ENCODE results near the gene GTF2F1. TPM values are rescaled to one million over a fixed set of nuclear protein-coding genes. Genes with fewer than 3 reads are reported as not detected.
A peak's percentile ranks its signal among the peaks of the same experiment; 100 is the strongest.
"Not testable (repeated sequence)": the region's sequence is repeated elsewhere in the genome, so short reads cannot be mapped to it uniquely, and the experiment has no call there.

GTF2F1 gene
- total RNA-seq, 1 experiment from 2014 or later = 59.9 TPM

GRCh38 chr19:6360857-6361216 lies 32.1 kb downstream of the GTF2F1 start:
- not testable (repeated sequence) for H3K27me3 ChIP-seq (ENCODE audit: control insufficient read depth, insufficient read depth, low read length); DNase-seq; H3K36me3 ChIP-seq (replicated peaks; ENCODE audit: control insufficient read depth, insufficient read depth, low read length)
- H3K4me3 ChIP-seq (ENCODE audit: insufficient read depth, low read depth, low read length) = peak overlapping the region; percentile 20; the same call in 1 of the 2 replicates

- not testable (repeated sequence) for DNase-seq; H3K27me3 ChIP-seq (ENCODE audit: control insufficient read depth, insufficient read depth, low read length); H3K36me3 ChIP-seq (replicated peaks; ENCODE audit: control insufficient read depth, insufficient read depth, low read length); H3K4me3 ChIP-seq (ENCODE audit: insufficient read depth, low read depth, low read length)
Observed at GRCh38 chr19:6360445-6360844, 32.5 kb downstream of the GTF2F1 start.

GRCh38 chr19:6359568-6360341 lies 33.2 kb downstream of the GTF2F1 start:
- no peak overlapping the region for H3K4me3 ChIP-seq (ENCODE audit: insufficient read depth, low read depth, low read length)
- no peak for DNase-seq

GRCh38 chr19:6358003-6358402 lies 35.0 kb downstream of the GTF2F1 start:
- Histone ChIP-seq H3K36me3 (replicated peaks; ENCODE audit: control insufficient read depth, insufficient read depth, low read length) (no peaks in the 10 kb centered on the region), H3K27me3 (ENCODE audit: control insufficient read depth, insufficient read depth, low read length) (no peaks in the 10 kb centered on the region), H3K4me3 (ENCODE audit: insufficient read depth, low read depth, low read length) (no peak overlapping the region)
- DNase-seq = peak; percentile 41

More at GRCh38 chr19:6359568-6360341, 33.2 kb downstream of the GTF2F1 start:
- Histone ChIP-seq H3K27me3 (ENCODE audit: control insufficient read depth, insufficient read depth, low read length) (no peaks in the 10 kb centered on the region), H3K36me3 (replicated peaks; ENCODE audit: control insufficient read depth, insufficient read depth, low read length) (peaks cover 2% of the 10 kb centered on the region)

GRCh38 chr19:6357174-6357573 lies 35.8 kb downstream of the GTF2F1 start:
- no peak overlapping the region for H3K4me3 ChIP-seq (ENCODE audit: insufficient read depth, low read depth, low read length)
- H3K27me3 ChIP-seq (ENCODE audit: control insufficient read depth, insufficient read depth, low read length) = no peaks in the 10 kb centered on the region
- H3K36me3 ChIP-seq (replicated peaks; ENCODE audit: control insufficient read depth, insufficient read depth, low read length) = no peaks in the 10 kb centered on the region

GRCh38 chr19:6355321-6356040 lies 37.5 kb downstream of the GTF2F1 start:
- H3K27me3 ChIP-seq (ENCODE audit: control insufficient read depth, insufficient read depth, low read length); H3K36me3 ChIP-seq (replicated peaks; ENCODE audit: control insufficient read depth, insufficient read depth, low read length); H3K4me3 ChIP-seq (ENCODE audit: insufficient read depth, low read depth, low read length); DNase-seq: not testable (repeated sequence)

More at GRCh38 chr19:6357174-6357573, 35.8 kb downstream of the GTF2F1 start:
- DNase-seq = no peak

GRCh38 chr19:6354098-6354674 lies 38.8 kb downstream of the GTF2F1 start:
- no peak overlapping the region for H3K4me3 ChIP-seq (ENCODE audit: insufficient read depth, low read depth, low read length)
- peak; percentile 57 for DNase-seq
- no peaks in the 10 kb centered on the region for H3K36me3 ChIP-seq (replicated peaks; ENCODE audit: control insufficient read depth, insufficient read depth, low read length)
- H3K27me3 ChIP-seq (ENCODE audit: control insufficient read depth, insufficient read depth, low read length) = peaks cover 2% of the 10 kb centered on the region; the same call in 1 of the 2 replicates

- no peak for DNase-seq
Observed at GRCh38 chr19:6352381-6353165, 40.4 kb downstream of the GTF2F1 start.

GRCh38 chr19:6350688-6351087 lies 42.3 kb downstream of the GTF2F1 start:
- Histone ChIP-seq H3K27me3 (ENCODE audit: control insufficient read depth, insufficient read depth, low read length) (peaks cover 2% of the 10 kb centered on the region; the same call in 1 of the 2 replicates), H3K4me3 (ENCODE audit: insufficient read depth, low read depth, low read length) (no peak overlapping the region), H3K36me3 (replicated peaks; ENCODE audit: control insufficient read depth, insufficient read depth, low read length) (no peaks in the 10 kb centered on the region)
- DNase-seq = no peak

More at GRCh38 chr19:6352381-6353165, 40.4 kb downstream of the GTF2F1 start:
- Histone ChIP-seq H3K4me3 (ENCODE audit: insufficient read depth, low read depth, low read length) (no peak overlapping the region), H3K36me3 (replicated peaks; ENCODE audit: control insufficient read depth, insufficient read depth, low read length) (no peaks in the 10 kb centered on the region), H3K27me3 (ENCODE audit: control insufficient read depth, insufficient read depth, low read length) (peaks cover 2% of the 10 kb centered on the region; the same call in 1 of the 2 replicates)

GRCh38 chr19:6349271-6349670 lies 43.7 kb downstream of the GTF2F1 start:
- DNase-seq; H3K27me3 ChIP-seq (ENCODE audit: control insufficient read depth, insufficient read depth, low read length); H3K36me3 ChIP-seq (replicated peaks; ENCODE audit: control insufficient read depth, insufficient read depth, low read length); H3K4me3 ChIP-seq (ENCODE audit: insufficient read depth, low read depth, low read length): not testable (repeated sequence)

- Histone ChIP-seq H3K4me3 (ENCODE audit: insufficient read depth, low read depth, low read length) (no peak overlapping the region), H3K27me3 (ENCODE audit: control insufficient read depth, insufficient read depth, low read length) (no peaks in the 10 kb centered on the region), H3K36me3 (replicated peaks; ENCODE audit: control insufficient read depth, insufficient read depth, low read length) (no peaks in the 10 kb centered on the region)
- DNase-seq = no peak
Observed at GRCh38 chr19:6343462-6343861, 49.5 kb downstream of the GTF2F1 start.

- H3K27me3 ChIP-seq (ENCODE audit: control insufficient read depth, insufficient read depth, low read length) = no peaks in the 10 kb centered on the region
- peak; percentile 77 for DNase-seq
- H3K36me3 ChIP-seq (replicated peaks; ENCODE audit: control insufficient read depth, insufficient read depth, low read length) = no peaks in the 10 kb centered on the region
- no peak overlapping the region for H3K4me3 ChIP-seq (ENCODE audit: insufficient read depth, low read depth, low read length)
Observed at GRCh38 chr19:6340493-6341201, 52.3 kb downstream of the GTF2F1 start.

GRCh38 chr19:6334490-6335285 lies 58.3 kb downstream of the GTF2F1 start:
- Histone ChIP-seq H3K36me3 (replicated peaks; ENCODE audit: control insufficient read depth, insufficient read depth, low read length) (no peaks in the 10 kb centered on the region), H3K4me3 (ENCODE audit: insufficient read depth, low read depth, low read length) (no peak overlapping the region), H3K27me3 (ENCODE audit: control insufficient read depth, insufficient read depth, low read length) (no peaks in the 10 kb centered on the region)
- DNase-seq = no peak

Data from H7 (cell line).